ENCODE results near the gene HS6ST3.

DNA sequence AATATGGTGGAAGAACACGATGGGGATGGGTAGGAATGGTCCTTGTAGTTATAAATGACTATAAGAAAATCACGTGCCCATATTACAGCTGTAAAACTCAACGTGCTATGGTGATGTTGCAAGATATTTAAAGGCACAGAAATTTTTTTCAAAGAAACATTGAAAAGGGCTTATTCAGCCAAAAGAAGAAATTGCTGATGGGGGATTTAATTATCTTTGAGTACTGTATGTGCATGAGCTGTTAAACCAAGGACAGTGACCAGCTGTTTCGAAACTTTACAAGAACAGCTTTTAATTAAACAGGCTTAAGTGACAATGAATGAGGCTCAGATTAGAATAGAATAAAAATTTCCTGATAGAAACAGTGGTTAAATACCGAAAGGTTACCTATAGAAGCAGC lies 339.0 kb downstream of the HS6ST3 start:
- TF ChIP-seq, protein P1, sequence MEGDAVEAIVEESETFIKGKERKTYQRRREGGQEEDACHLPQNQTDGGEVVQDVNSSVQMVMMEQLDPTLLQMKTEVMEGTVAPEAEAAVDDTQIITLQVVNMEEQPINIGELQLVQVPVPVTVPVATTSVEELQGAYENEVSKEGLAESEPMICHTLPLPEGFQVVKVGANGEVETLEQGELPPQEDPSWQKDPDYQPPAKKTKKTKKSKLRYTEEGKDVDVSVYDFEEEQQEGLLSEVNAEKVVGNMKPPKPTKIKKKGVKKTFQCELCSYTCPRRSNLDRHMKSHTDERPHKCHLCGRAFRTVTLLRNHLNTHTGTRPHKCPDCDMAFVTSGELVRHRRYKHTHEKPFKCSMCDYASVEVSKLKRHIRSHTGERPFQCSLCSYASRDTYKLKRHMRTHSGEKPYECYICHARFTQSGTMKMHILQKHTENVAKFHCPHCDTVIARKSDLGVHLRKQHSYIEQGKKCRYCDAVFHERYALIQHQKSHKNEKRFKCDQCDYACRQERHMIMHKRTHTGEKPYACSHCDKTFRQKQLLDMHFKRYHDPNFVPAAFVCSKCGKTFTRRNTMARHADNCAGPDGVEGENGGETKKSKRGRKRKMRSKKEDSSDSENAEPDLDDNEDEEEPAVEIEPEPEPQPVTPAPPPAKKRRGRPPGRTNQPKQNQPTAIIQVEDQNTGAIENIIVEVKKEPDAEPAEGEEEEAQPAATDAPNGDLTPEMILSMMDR (IDR thresholded peaks at IDR 0.05 in 4 of 5, conservative IDR thresholded peaks at IDR 0.05 in 1 of 5) = no peak
- TF ChIP-seq POLR2A (IDR thresholded peaks at IDR 0.05) = no peak
